PC-9 (cell line): Measurements from ENCODE around the gene TMEM123.

ENCODE experiments used
- CTCF ChIP-seq: fragments of 200-600 bp; sonication (generic); conservative IDR thresholded peaks from 2 replicates; pipeline ENCODE4 v1.6.1; 2017; ENCODE audit warnings: mixed run types, antibody characterized with exemption, mild to moderate bottlenecking, moderate library complexity
- EZH2 ChIP-seq: fragments of 200-600 bp; sonication (generic); IDR thresholded peaks from 2 replicates; pipeline ENCODE4 v1.8.0; 2017; ENCODE audit warnings: antibody characterized with exemption, low read depth

- TF ChIP-seq CTCF (no peak), EZH2 (no peak)
Measured at GRCh38 chr11:102457056-102457677, 4.6 kb upstream of the TMEM123 start.
